GM19099 (cell line): ENCODE results near the gene MXD4.

Source experiments
- POLR2A ChIP-seq: IDR thresholded peaks from 3 replicates; pipeline ENCODE4 v1.6.1; 2011; ENCODE audit warnings: low read depth; ENCODE audit not compliant: insufficient read length; ENCODE audit errors: extremely low read depth

MXD4 gene

GRCh38 chr4:2273657-2274319 lies 11.9 kb upstream of the MXD4 start:
- TF ChIP-seq POLR2A: no peak

GRCh38 chr4:2273221-2273620 lies 11.3 kb upstream of the MXD4 start:
- no peak for TF ChIP-seq POLR2A

- TF ChIP-seq POLR2A: no peak
These were observed 10.9 kb upstream of the MXD4 start for GRCh38 chr4:2272828-2273120.

- no peak for TF ChIP-seq POLR2A
These were observed 10.3 kb upstream of the MXD4 start for GRCh38 chr4:2272026-2272827.

GRCh38 chr4:2271279-2272025 lies 9.5 kb upstream of the MXD4 start:
- TF ChIP-seq POLR2A: no peak

- no peak for TF ChIP-seq POLR2A
These were observed 8.6 kb upstream of the MXD4 start for GRCh38 chr4:2270341-2271165.

GRCh38 chr4:2269618-2270163 lies 7.8 kb upstream of the MXD4 start:
- TF ChIP-seq POLR2A: no peak

- TF ChIP-seq POLR2A: no peak
These were observed 7.3 kb upstream of the MXD4 start for GRCh38 chr4:2269206-2269531.

GRCh38 chr4:2268357-2269205 lies 6.7 kb upstream of the MXD4 start:
- no peak for TF ChIP-seq POLR2A

- TF ChIP-seq POLR2A: no peak
These were observed 5.9 kb upstream of the MXD4 start for GRCh38 chr4:2267841-2268240.

GRCh38 chr4:2267320-2267811 lies 5.5 kb upstream of the MXD4 start:
- no peak for TF ChIP-seq POLR2A

GRCh38 chr4:2266821-2267220 lies 4.9 kb upstream of the MXD4 start:
- TF ChIP-seq POLR2A: no peak

GRCh38 chr4:2266181-2266580 lies 4.3 kb upstream of the MXD4 start:
- TF ChIP-seq POLR2A: no peak
